ENCODE results near the gene NPRL2.
A peak's percentile ranks its signal among the peaks of the same experiment; 100 is the strongest.

The NPRL2 gene

DNA sequence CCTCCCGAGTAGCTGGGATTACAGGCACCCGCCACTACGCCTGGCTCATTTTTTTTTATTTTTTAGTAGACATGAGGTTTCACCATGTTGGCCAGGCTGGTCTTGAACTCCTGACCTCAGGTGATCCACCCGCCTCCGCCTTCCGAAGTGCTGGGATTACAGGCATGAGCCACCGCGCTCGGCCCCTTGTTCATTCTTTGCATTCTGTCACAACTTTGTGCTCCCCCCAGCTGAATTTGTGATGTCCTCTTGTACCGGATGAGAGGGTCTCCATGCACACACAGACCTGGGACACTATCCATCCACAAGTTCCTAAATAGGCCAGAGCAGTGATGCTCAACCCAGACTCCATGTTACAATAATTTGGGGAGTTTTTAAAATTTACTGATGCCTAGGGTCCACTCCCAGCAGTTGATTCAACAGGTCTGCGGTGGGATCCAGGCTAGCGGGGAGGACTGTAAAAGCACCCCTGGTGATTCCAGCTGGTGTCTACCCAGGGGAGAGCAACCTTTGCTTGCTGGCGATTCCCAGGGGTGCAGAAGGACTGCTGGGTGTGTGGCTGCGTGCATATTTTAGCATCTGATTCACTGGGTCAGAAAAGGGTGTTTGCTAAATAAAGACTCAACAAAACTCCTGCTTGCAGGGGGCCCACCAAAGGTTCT, 11.0 kb downstream of the NPRL2 start:
- TF ChIP-seq, protein P1, sequence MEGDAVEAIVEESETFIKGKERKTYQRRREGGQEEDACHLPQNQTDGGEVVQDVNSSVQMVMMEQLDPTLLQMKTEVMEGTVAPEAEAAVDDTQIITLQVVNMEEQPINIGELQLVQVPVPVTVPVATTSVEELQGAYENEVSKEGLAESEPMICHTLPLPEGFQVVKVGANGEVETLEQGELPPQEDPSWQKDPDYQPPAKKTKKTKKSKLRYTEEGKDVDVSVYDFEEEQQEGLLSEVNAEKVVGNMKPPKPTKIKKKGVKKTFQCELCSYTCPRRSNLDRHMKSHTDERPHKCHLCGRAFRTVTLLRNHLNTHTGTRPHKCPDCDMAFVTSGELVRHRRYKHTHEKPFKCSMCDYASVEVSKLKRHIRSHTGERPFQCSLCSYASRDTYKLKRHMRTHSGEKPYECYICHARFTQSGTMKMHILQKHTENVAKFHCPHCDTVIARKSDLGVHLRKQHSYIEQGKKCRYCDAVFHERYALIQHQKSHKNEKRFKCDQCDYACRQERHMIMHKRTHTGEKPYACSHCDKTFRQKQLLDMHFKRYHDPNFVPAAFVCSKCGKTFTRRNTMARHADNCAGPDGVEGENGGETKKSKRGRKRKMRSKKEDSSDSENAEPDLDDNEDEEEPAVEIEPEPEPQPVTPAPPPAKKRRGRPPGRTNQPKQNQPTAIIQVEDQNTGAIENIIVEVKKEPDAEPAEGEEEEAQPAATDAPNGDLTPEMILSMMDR (IDR thresholded peaks at IDR 0.05; ENCODE audit: extremely low read depth, missing control alignments), result no peak
- no peak for DNase-seq (ENCODE audit: low spot score)

DNA sequence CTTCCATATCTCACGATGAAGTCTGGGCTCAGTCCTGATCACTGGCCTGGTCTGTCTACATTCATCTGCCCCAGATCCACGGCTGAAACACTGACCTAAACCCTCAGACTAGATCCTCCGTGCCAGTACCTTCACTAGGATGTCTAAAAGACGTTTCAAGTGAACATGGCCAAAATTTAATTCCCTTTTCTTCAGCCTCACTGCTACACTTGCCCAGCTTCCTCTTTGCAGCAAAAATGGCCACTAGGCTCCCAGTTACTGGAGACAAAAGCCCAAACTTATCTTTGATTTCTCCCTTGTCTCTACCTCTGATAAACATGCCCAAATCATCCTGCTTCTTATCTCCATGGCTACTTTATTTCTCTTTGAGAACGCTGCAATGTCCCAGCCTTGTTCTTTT, 11.6 kb downstream of the NPRL2 start:
- TF ChIP-seq, protein P1 (IDR thresholded peaks at IDR 0.05; ENCODE audit: extremely low read depth, missing control alignments), result no peak
- no peak for DNase-seq (ENCODE audit: low spot score)

DNA sequence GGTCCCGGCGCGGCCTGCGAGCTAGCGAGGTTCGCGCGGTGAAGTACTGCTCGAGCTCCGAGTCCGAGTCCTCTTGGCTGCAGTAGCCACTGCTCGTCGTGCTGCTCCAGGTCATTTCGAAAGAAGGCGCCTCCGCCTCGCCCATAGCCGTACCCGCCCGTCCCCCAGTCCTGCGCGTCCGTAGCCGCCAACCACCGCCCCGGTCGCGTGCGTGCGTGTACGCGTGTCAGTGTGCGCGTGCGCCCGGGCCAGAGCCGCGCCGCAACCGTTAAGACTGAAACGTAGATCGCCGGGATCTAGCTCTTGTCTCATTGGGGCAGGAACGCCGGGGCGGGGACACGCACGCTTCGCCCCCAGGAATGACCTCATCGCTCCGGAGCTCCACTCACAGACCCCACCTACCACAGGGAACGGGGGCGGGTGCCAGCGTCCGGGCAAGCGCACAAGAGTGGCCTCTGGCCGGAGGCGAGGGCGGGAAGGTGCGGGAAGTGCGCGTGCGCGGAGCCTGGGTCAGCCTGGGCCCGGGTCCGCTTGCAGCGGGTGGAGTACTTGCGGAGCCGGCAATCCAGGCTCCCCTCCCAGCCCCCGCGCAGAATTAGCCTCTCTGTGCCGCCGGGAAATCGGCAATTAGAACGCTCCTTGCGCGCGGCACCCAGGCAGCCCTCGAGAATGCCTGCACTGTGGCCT, 13.3 kb downstream of the NPRL2 start:
- TF ChIP-seq, protein P1 (IDR thresholded peaks at IDR 0.05; ENCODE audit: extremely low read depth, missing control alignments), result no peak
- peak; percentile 99 for DNase-seq (ENCODE audit: low spot score)

DNA sequence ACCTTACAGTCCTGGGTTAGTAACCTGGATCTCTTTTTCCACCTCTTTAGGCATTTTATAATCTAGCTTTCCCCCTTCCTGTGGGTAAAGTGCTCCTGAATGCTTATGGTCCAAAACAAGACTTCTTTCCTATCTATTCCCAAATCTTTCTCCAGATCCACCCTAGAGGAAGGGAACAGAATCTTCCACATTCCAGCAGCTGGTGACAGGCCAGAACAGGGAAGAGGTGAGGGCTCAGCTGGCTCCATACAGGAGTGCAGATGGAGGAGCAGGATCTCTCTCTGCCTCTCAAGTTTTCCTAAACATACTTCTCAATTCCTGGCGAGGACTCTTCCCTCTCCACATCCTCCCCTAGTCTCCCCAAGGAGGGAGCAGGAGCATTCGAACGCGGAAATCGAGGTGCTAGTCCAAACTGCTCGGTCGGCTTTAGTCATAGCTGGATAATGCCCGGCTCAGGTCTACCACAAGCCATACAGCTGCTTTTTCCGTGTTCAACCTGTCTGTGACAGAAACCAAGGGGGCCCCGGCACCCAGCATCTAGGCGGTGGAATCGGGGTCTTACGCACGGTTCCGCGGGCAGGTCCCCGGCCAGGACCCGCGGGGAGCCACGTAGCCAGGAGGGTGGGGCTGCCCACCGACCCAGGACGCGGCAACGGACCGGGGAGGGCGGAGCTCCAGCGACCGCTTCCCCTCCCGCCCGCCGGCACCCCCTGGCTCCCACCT, 14.0 kb downstream of the NPRL2 start:
- no peak for DNase-seq (ENCODE audit: low spot score)
- TF ChIP-seq, protein P1 (IDR thresholded peaks at IDR 0.05; ENCODE audit: extremely low read depth, missing control alignments), result no peak

DNA sequence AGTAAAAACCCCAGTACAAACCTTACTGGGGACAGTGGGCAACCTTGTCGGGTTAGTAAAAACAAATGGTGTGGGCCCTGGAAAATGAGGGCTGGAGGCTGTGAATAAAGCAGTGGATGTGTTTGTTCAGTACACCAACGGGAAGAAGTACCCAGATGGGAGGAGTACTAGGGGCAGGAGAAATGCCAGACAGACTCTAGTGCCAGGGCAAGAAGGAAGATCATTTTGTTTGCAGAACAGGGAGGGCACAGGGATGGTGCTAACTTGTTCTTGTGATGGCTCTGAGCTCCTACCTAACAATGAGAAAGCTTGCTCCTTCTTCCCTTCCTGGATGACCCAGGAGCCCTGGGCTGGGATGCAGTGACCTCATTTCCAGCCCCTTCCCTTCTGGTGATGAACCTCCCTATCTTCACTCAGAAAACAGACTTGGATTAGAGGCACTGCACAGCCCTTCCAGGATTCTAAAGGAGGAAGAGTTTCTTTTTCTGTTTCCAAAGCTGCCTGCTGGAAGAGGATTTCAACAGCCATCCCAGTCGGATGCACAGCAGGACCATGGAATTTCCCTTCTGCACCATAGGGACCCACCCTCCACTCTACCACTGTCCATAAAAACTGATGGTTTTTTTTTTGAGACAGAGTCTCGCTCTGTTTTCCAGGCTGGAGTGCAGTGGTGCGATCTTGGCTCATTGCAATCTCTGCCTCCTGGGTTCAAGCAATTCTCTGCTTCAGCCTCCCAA, 16.1 kb downstream of the NPRL2 start:
- TF ChIP-seq, protein P1 (IDR thresholded peaks at IDR 0.05; ENCODE audit: extremely low read depth, missing control alignments), result no peak
- no peak for DNase-seq (ENCODE audit: low spot score)

DNA sequence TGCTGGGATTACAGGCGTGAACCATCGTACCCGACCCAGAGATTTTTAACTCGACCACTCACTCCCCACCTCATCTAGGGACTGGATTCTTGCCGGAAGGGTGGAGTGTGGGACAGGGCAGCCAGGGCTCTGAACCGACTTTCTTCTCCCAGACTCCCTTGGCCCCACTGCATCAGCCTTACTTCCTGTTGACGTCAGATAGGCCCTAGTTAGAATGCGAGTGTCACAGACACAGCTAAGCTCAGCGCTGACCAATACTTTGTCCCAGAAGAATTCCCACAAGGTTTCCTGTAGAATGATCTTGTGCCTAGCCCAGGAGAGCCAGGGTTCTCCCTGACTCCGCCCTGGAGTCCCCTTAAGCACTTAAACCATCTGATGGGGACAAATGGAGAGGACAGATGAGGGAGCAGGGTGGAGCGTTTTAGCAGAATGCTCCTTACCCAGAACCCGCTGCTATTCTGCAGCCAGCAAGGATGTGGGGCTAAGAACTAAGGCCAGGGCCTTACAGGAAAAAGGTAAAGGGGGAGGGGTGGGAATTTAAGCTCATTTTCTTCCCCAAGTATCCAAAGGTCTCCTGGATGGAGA, 16.7 kb downstream of the NPRL2 start:
- DNase-seq (ENCODE audit: low spot score), result no peak

More for the DNA sequence above, 16.7 kb downstream of the NPRL2 start:
- TF ChIP-seq, protein P1 (IDR thresholded peaks at IDR 0.05; ENCODE audit: extremely low read depth, missing control alignments), result no peak

Data from GM20000 (cell line).